Nephron progenitor cell (in vitro differentiated cells): ENCODE results near the gene TMEM98.

Experiments used
- DNase-seq: peaks from one replicate; pipeline ENCODE4 v3.0.0; 2021
- H3K27ac Mint-ChIP-seq: 2 replicates; pipeline ENCODE4 v1.8.0; 2021; ENCODE audit warnings: mild to moderate bottlenecking, moderate library complexity, mixed read lengths
- H3K27me3 Mint-ChIP-seq: 2 replicates; pipeline ENCODE4 v1.8.0; 2021; ENCODE audit warnings: mild to moderate bottlenecking, low read depth, mixed read lengths; ENCODE audit not compliant: poor library complexity
- H3K36me3 Mint-ChIP-seq: 2 replicates; pipeline ENCODE4 v1.8.0; 2021; ENCODE audit warnings: low read depth, mixed read lengths
- H3K4me1 Mint-ChIP-seq: 2 replicates; pipeline ENCODE4 v1.8.0; 2021; ENCODE audit warnings: mixed read lengths
- H3K4me3 Mint-ChIP-seq: 2 replicates; pipeline ENCODE4 v1.8.0; 2021; ENCODE audit warnings: mild to moderate bottlenecking, moderate library complexity, mixed read lengths
- H3K9me3 Mint-ChIP-seq: 2 replicates; pipeline ENCODE4 v1.8.0; 2021; ENCODE audit warnings: mild to moderate bottlenecking, moderate library complexity, mixed read lengths
- TF ChIP-seq, protein P1 (sequence below): fragments of 200-600 bp; sonication (generic); IDR thresholded peaks from 2 replicates; pipeline ENCODE4 v1.5.0; 2021; ENCODE audit warnings: antibody characterized with exemption

Gene TMEM98

DNA sequence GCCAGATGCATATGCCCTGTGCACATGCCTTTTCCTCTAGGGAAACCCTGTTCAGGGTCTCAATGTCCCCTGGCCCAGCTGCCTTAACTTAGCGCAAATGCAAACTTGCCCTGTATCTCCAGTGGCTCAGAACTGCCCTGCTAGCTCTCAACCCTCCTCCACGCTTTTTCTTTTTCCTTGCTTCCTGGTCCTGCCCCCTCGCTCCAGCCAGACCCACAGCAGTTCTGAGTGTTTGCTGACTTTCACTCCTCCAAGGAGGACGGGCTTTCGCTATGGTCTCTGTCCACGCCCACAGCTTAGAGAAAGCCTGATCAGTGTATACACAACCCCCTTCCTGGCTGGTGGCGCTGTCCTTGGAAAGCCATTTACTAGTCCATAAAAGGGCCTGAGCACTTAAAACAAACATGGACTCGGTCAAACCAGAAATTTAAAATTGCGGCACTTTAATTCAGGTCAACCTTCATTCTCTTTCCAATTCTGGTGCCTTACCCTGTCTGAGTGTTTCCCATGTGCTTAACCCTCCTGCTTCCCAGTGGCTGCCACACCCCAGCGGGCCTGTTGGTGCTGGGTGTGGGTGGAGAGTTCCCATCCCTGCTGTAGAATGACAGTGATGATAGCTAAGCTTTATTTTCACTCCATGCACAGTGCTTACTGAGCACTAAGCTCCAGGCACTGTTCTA, 15.6 kb upstream of the TMEM98 start:
- peak; percentile 36 for DNase-seq
- Mint-ChIP-seq H3K4me1 (peaks cover 24% of the 10 kb centered on the region), H3K4me3 (peak overlapping the region; percentile 44), H3K27me3 (peaks cover 3% of the 10 kb centered on the region), H3K36me3 (no peaks in the 10 kb centered on the region), H3K9me3 (no peaks in the 10 kb centered on the region), H3K27ac (peak overlapping the region; percentile 71)
- TF ChIP-seq, protein P1, sequence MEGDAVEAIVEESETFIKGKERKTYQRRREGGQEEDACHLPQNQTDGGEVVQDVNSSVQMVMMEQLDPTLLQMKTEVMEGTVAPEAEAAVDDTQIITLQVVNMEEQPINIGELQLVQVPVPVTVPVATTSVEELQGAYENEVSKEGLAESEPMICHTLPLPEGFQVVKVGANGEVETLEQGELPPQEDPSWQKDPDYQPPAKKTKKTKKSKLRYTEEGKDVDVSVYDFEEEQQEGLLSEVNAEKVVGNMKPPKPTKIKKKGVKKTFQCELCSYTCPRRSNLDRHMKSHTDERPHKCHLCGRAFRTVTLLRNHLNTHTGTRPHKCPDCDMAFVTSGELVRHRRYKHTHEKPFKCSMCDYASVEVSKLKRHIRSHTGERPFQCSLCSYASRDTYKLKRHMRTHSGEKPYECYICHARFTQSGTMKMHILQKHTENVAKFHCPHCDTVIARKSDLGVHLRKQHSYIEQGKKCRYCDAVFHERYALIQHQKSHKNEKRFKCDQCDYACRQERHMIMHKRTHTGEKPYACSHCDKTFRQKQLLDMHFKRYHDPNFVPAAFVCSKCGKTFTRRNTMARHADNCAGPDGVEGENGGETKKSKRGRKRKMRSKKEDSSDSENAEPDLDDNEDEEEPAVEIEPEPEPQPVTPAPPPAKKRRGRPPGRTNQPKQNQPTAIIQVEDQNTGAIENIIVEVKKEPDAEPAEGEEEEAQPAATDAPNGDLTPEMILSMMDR, result no peak

DNA sequence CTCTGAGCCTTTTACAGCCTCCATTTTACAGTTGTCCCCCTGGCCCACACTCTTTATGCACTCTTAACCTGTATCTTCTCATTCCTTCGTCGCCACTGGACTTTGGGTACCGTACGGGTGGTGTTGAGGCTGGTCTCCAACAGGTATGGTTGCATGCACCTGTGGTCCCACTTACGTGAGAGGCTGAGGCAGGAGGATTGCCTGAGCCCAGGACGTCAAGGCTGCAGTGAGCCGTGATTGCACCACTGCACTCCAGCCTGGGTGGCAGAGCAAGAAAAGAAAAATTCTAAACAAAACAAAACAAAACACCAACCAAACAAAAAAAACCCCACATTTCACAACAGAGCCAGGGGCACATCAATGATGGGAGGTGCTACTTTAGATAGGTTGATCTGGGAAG, 14.4 kb upstream of the TMEM98 start:
- H3K36me3 Mint-ChIP-seq, result no peaks in the 10 kb centered on the region
- H3K27ac Mint-ChIP-seq, result no peak overlapping the region
- H3K4me1 Mint-ChIP-seq, result peaks cover 24% of the 10 kb centered on the region
- H3K9me3 Mint-ChIP-seq, result no peaks in the 10 kb centered on the region
- TF ChIP-seq, protein P1, result no peak
- no peak for DNase-seq
- H3K4me3 Mint-ChIP-seq, result no peak overlapping the region
- H3K27me3 Mint-ChIP-seq, result peaks cover 3% of the 10 kb centered on the region

DNA sequence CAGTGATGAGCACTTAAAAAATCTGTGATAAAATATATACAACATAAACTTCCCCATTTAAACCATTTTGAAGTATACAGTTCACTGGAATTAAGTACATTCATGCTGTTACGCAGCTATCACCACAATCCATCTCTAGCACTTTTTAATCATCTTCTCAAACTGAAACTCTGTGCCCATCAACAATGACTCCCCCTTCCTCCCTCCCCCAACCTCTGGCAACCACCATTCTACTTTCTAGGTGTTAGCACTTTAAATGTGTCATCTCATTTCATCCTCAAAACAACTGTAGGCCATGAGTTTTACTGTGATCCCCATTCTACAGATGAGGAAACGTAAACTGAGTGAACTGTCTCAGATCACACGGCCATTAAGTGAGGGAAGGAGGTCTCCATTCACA, 13.8 kb upstream of the TMEM98 start:
- H3K27ac Mint-ChIP-seq, result no peak overlapping the region
- no peaks in the 10 kb centered on the region for H3K36me3 Mint-ChIP-seq
- H3K4me1 Mint-ChIP-seq, result peaks cover 24% of the 10 kb centered on the region
- no peak overlapping the region for H3K4me3 Mint-ChIP-seq
- no peak for DNase-seq
- H3K27me3 Mint-ChIP-seq, result peaks cover 3% of the 10 kb centered on the region
- TF ChIP-seq, protein P1, result no peak
- no peaks in the 10 kb centered on the region for H3K9me3 Mint-ChIP-seq

DNA sequence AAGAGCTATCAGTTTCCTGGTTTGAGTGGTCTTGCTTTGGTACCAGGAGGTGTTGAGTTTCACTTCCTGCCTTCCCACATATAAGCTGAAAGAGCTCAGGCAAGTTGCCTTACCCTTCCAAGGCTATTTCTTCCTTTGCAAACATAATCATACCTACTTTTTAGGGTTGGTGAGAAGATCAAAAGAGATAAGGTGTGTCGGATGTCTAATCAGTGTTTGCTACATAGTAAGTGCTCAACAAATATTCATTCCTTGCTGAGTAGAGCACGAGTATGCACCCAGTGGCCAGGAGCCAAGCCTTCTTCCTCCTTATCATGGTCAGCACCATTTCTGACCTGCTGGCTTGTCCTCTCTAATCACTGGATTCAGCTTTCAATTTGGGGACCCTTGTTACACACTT, 12.7 kb upstream of the TMEM98 start:
- H3K4me3 Mint-ChIP-seq, result no peak overlapping the region

DNA sequence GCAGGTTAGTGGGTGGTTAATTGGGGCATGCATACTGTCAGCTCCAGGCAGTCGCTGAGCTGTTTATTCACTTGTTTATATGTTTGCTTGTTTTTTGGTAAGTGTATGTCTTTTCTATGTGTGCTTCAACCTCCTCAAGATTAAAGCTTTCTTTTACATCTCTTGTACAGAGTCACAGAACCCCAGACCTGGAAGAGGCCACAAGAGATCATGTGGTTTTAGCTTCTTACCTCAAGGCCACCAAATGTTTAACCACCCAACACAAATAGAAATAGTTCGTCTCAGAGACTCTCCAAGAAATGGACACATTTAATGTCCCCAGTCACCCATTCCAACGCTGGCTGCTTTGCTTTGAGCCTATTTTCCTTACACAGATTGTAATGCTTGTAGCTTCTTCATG, 11.8 kb upstream of the TMEM98 start:
- DNase-seq, result no peak
- Mint-ChIP-seq H3K27ac (peak overlapping the region; percentile 50), H3K4me1 (peaks cover 24% of the 10 kb centered on the region), H3K27me3 (peaks cover 7% of the 10 kb centered on the region), H3K9me3 (peaks cover 10% of the 10 kb centered on the region), H3K4me3 (no peak overlapping the region), H3K36me3 (peaks cover 3% of the 10 kb centered on the region)
- TF ChIP-seq, protein P1, result no peak

More for the DNA sequence above, 12.7 kb upstream of the TMEM98 start:
- no peak for DNase-seq
- TF ChIP-seq, protein P1, result no peak
- Mint-ChIP-seq H3K36me3 (no peaks in the 10 kb centered on the region), H3K27ac (no peak overlapping the region), H3K27me3 (peaks cover 3% of the 10 kb centered on the region), H3K9me3 (peaks cover 1% of the 10 kb centered on the region), H3K4me1 (peaks cover 17% of the 10 kb centered on the region)

DNA sequence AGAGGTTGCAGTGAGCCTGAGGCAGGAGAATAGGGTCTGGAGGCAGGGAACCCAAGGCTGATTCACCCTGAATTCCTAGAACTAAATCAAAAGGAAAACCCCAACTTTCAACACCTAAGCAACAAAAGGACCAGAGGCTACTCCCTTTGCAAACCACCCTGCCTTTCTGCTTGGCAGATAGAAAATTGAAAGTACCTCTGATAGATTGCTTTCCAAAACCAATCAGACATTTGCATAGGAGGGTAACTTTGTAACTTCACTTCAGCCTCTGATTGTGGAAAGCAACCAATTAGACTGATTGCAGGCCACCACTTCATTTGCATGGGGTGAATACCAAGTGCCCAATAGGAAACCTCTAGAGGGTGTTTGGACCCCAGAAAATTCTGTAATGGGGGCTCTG, 10.9 kb upstream of the TMEM98 start:
- TF ChIP-seq, protein P1, result no peak
- Mint-ChIP-seq H3K27me3 (peaks cover 7% of the 10 kb centered on the region), H3K27ac (no peak overlapping the region), H3K36me3 (peaks cover 6% of the 10 kb centered on the region), H3K4me3 (no peak overlapping the region), H3K4me1 (peaks cover 19% of the 10 kb centered on the region), H3K9me3 (peaks cover 15% of the 10 kb centered on the region)
- DNase-seq, result no peak
